SK-N-SH (cell line): ENCODE measurements around the gene CNTNAP2. TPM values are rescaled to one million over a fixed set of nuclear protein-coding genes. Genes with fewer than 3 reads are reported as not detected.

ENCODE experiments used
- CTCF ChIA-PET: fragments of 300-600, 350-600 bp; formaldehyde crosslinking; extraction: SDS; loops from one replicate; lab custom pipeline; 2021; lab: Yijun Ruan, JAX
- POLR2A ChIA-PET: fragments of 350-600 bp; sonication (Branson Sonifier 250); formaldehyde crosslinking; extraction: SDS; loops from one replicate; lab custom pipeline; 2020; ENCODE audit warnings: antibody characterized with exemption, inconsistent platforms; lab: Yijun Ruan, JAX
- DNase-seq: peaks from one replicate; pipeline ENCODE4 v3.0.0; 2012
- H2AFZ ChIP-seq: fragments of 200-600 bp; sonication (generic); 2 replicates; pipeline ENCODE4 v1.8.1; 2016; ENCODE audit warnings: antibody characterized with exemption, mild to moderate bottlenecking, low read depth
- H3F3A ChIP-seq: fragments of 200-600 bp; sonication (generic); replicated peaks from 2 replicates; pipeline ENCODE3; 2016; ENCODE audit warnings: antibody characterized with exemption, mild to moderate bottlenecking; ENCODE audit not compliant: insufficient read depth
- H3K27ac ChIP-seq, 2 experiments: fragments of 200-500 bp in 1 of 2; fragments of 200-600 bp in 1 of 2; sonication (Bioruptor generic) in 1 of 2; sonication (generic), shearing (Covaris generic) in 1 of 2; 2 replicates each; pipeline versions ENCODE4 v1.5.1 to v1.6.1; 2014 to 2016; ENCODE audit warnings: low read depth in 2 of 2, inconsistent platforms in 1 of 2, low read length in 1 of 2, mild to moderate bottlenecking in 1 of 2, mixed read lengths in 1 of 2
- H3K27me3 ChIP-seq: fragments of 200-600 bp; sonication (generic), shearing (Covaris generic); 2 replicates; pipeline ENCODE4 v1.6.1; 2016; ENCODE audit warnings: mixed run types; ENCODE audit not compliant: insufficient read depth
- H3K36me3 ChIP-seq, 2 experiments: fragments of 200-500 bp in 1 of 2; fragments of 200-600 bp in 1 of 2; sonication (Bioruptor generic) in 1 of 2; sonication (generic) in 1 of 2; replicated peaks in 1 of 2; 2 replicates each; pipeline versions ENCODE3 to v1.5.1; 2014 to 2016; ENCODE audit warnings: low read length in 1 of 2, mild to moderate bottlenecking in 1 of 2; ENCODE audit not compliant: insufficient read depth in 2 of 2, control insufficient read depth in 1 of 2
- H3K4me1 ChIP-seq, 2 experiments: fragments of 200-500 bp in 1 of 2; fragments of 200-600 bp in 1 of 2; sonication (Bioruptor generic) in 1 of 2; sonication (generic), shearing (Covaris generic) in 1 of 2; 2 replicates each; pipeline versions ENCODE4 v1.5.1 to v1.6.1; 2014 to 2016; ENCODE audit warnings: low read depth in 1 of 2, low read length in 1 of 2, mixed run types in 1 of 2; ENCODE audit not compliant: insufficient read depth in 2 of 2, control insufficient read depth in 1 of 2
- H3K4me2 ChIP-seq: fragments of 200-600 bp; sonication (generic), shearing (Covaris generic); 2 replicates; pipeline ENCODE4 v1.6.1; 2017; ENCODE audit warnings: mixed run types
- H3K4me3 ChIP-seq, 2 experiments: fragments of 200-500 bp in 1 of 2; fragments of 200-600 bp in 1 of 2; sonication (Bioruptor generic) in 1 of 2; sonication (generic), shearing (Covaris generic) in 1 of 2; 2 replicates each; pipeline versions ENCODE4 v1.5.1 to v1.8.1; 2014 to 2016; ENCODE audit warnings: low read depth in 2 of 2, inconsistent platforms in 1 of 2, low read length in 1 of 2, mild to moderate bottlenecking in 1 of 2, mixed read lengths in 1 of 2, moderate library complexity in 1 of 2
- H3K79me2 ChIP-seq: fragments of 200-600 bp; sonication (generic); 2 replicates; pipeline ENCODE4 v1.8.1; 2017; ENCODE audit warnings: mild to moderate bottlenecking; ENCODE audit not compliant: insufficient read depth
- H3K9ac ChIP-seq: fragments of 200-600 bp; sonication (generic); 2 replicates; pipeline ENCODE4 v1.6.1; 2017; ENCODE audit warnings: mixed run types
- H3K9me2 ChIP-seq: fragments of 200-600 bp; sonication (generic); 2 replicates; pipeline ENCODE4 v1.6.1; 2017; ENCODE audit warnings: mixed run types
- H3K9me3 ChIP-seq: fragments of 200-600 bp; sonication (generic); 2 replicates; pipeline ENCODE4 v1.6.1; 2017; ENCODE audit warnings: mixed run types, mild to moderate bottlenecking, moderate library complexity
- H4K20me1 ChIP-seq: fragments of 200-600 bp; sonication (generic); 2 replicates; pipeline ENCODE4 v1.6.1; 2017; ENCODE audit warnings: mild to moderate bottlenecking, mixed run types; ENCODE audit not compliant: insufficient read depth
- CHD2 ChIP-seq: fragments of 150-350 bp; IDR thresholded peaks from 2 replicates; pipeline ENCODE4 v1.6.1; 2018; ENCODE audit warnings: low read length; ENCODE audit not compliant: partially characterized antibody
- CTCF ChIP-seq: fragments of 200-600 bp; sonication (generic); IDR thresholded peaks from 2 replicates; pipeline ENCODE4 v1.6.1; 2017; ENCODE audit warnings: antibody characterized with exemption, mild to moderate bottlenecking, moderate library complexity
- ELF1 ChIP-seq: IDR thresholded peaks from 2 replicates; pipeline ENCODE4 v1.4.0; 2012
- EZH2phosphoT487 ChIP-seq: fragments of 200-600 bp; sonication (generic); IDR thresholded peaks from 2 replicates; pipeline ENCODE4 v1.6.1; 2017; ENCODE audit warnings: low read depth, mixed run types, mild to moderate bottlenecking, antibody characterized with exemption, moderate library complexity, borderline replicate concordance
- FOXJ3 ChIP-seq: sonication (generic); formaldehyde crosslinking; IDR thresholded peaks from 2 replicates; pipeline ENCODE4 v1.5.1; 2020; ENCODE audit warnings: mild to moderate bottlenecking, missing genetic modification reagents
- FOXM1 ChIP-seq: IDR thresholded peaks from 2 replicates; pipeline ENCODE4 v1.4.0; 2012; ENCODE audit warnings: low read depth, mild to moderate bottlenecking
- GABPA ChIP-seq: IDR thresholded peaks from 2 replicates; pipeline ENCODE4 v1.4.0; 2012; ENCODE audit warnings: low read depth, mild to moderate bottlenecking
- GATA2 ChIP-seq: sonication (generic); formaldehyde crosslinking; IDR thresholded peaks from 2 replicates; pipeline ENCODE4 v1.5.0; 2020; ENCODE audit warnings: mild to moderate bottlenecking, missing genetic modification reagents
- JUND ChIP-seq: IDR thresholded peaks from 2 replicates; pipeline ENCODE4 v1.4.0; 2012
- MEF2A ChIP-seq: IDR thresholded peaks from 2 replicates; pipeline ENCODE4 v1.4.0; 2012; ENCODE audit warnings: low read depth, borderline replicate concordance
- MXI1 ChIP-seq: IDR thresholded peaks from 2 replicates; pipeline ENCODE4 v1.6.1; 2012; ENCODE audit warnings: mild to moderate bottlenecking, low read depth, low read length, improper control_type of control experiment
- NFIC ChIP-seq: IDR thresholded peaks from 2 replicates; pipeline ENCODE4 v1.4.0; 2012; ENCODE audit warnings: borderline replicate concordance
- NRF1 ChIP-seq: IDR thresholded peaks from 2 replicates; pipeline ENCODE4 v1.6.1; 2012; ENCODE audit warnings: low read depth, mild to moderate bottlenecking, low read length
- PBX3 ChIP-seq: IDR thresholded peaks from 2 replicates; pipeline ENCODE4; 2012
- POLR2AphosphoS5 ChIP-seq: IDR thresholded peaks from 2 replicates; pipeline ENCODE4 v1.6.1; 2012; ENCODE audit warnings: low read depth, low read length
- RAD21 ChIP-seq: IDR thresholded peaks from 2 replicates; pipeline ENCODE4 v1.6.1; 2012; ENCODE audit warnings: mild to moderate bottlenecking, low read length
- RCOR1 ChIP-seq: fragments of 150-350 bp; IDR thresholded peaks from 2 replicates; pipeline ENCODE4 v1.6.1; 2017; ENCODE audit warnings: antibody characterized with exemption, low read length
- RFX5 ChIP-seq: IDR thresholded peaks from 2 replicates; pipeline ENCODE4 v1.6.1; 2012; ENCODE audit warnings: mild to moderate bottlenecking, improper control_type of control experiment, low read length
- RXRA ChIP-seq: IDR thresholded peaks from 2 replicates; pipeline ENCODE4 v1.4.0; 2012; ENCODE audit warnings: low read depth, mild to moderate bottlenecking, borderline replicate concordance
- SIN3A ChIP-seq: IDR thresholded peaks from 2 replicates; pipeline ENCODE4 v1.6.1; 2012; ENCODE audit warnings: low read depth, mild to moderate bottlenecking, low read length, moderate library complexity, borderline replicate concordance
- TAF1 ChIP-seq: IDR thresholded peaks from 2 replicates; pipeline ENCODE4 v1.6.1; 2012; ENCODE audit warnings: low read depth, mild to moderate bottlenecking, low read length, moderate library complexity, borderline replicate concordance
- TCF12 ChIP-seq: IDR thresholded peaks from 2 replicates; pipeline ENCODE4 v1.4.0; 2012
- USF1 ChIP-seq: IDR thresholded peaks from 2 replicates; pipeline ENCODE4 v1.4.0; 2012; ENCODE audit warnings: low read depth, borderline replicate concordance
- USF2 ChIP-seq: fragments of 150-350 bp; IDR thresholded peaks from 2 replicates; pipeline ENCODE4 v1.6.1; 2017; ENCODE audit warnings: antibody characterized with exemption, low read length, low read depth, borderline replicate concordance
- YY1 ChIP-seq: IDR thresholded peaks from 2 replicates; pipeline ENCODE4 v1.4.0; 2012; ENCODE audit warnings: low read depth, mild to moderate bottlenecking
- WGBS: methylation state at CpG from one replicate; pipeline ENCODE4 v1.1.6; 2017; ENCODE audit warnings: low lambda C conversion rate; 5-methylcytosine and 5-hydroxymethylcytosine counted together
- polyA plus RNA-seq, 3 experiments: library from polyadenylated mRNA; depleted of rRNA; stranded (reverse); fragments of >200 nt; gene quantifications; 2 replicates each; pipeline ENCODE4 v1.2.3, GENCODE V29; 2012

The CNTNAP2 gene
- polyA plus RNA-seq, 1 of the 3 experiments (the other 2 are of a cell fraction) = 3.4 TPM

- WGBS = 62% methylated on average over 1 of the region's 1 CpG
- Histone ChIP-seq H2AFZ (no peak overlapping the region), H3K9me3 (no peaks in the 10 kb centered on the region), H3K9me2 (no peaks in the 10 kb centered on the region), H3K27ac (peak overlapping the region in 1 of 2 experiments; percentile 16; a peak in 1 of 4 replicates)
- CTCF ChIA-PET = interaction anchor here (1.0 to 1.8 kb wide), 2 partner anchors 12 to 14 kb away, joined by 3 to 4 read pairs; no protein-coding TSS in a partner anchor
- POLR2A ChIA-PET = interaction anchor here (0.7 kb wide), 1 partner anchor 177 kb away, joined by 4 read pairs; no protein-coding TSS in a partner anchor
- TF ChIP-seq RCOR1 (no peak), RAD21 (no peak), TAF1 (no peak), RFX5 (no peak), PBX3 (no peak), NFIC (no peak), TCF12 (no peak), CTCF (no peak), GABPA (no peak), MEF2A (no peak), GATA2 (no peak), FOXM1 (no peak), NRF1 (no peak), YY1 (no peak), SIN3A (no peak), CHD2 (no peak), EZH2phosphoT487 (no peak)
- TF ChIP-seq, all 33 proteins: peak for 0
- Histone ChIP-seq H3K4me1 (peaks cover 3 to 11% of the 10 kb centered on the region in 2 experiments; a peak in 2 of 4 replicates), H3K4me2 (no peak overlapping the region), H3K9ac (no peak overlapping the region), H3K27me3 (no peaks in the 10 kb centered on the region), H3K36me3 (no peaks in the 10 kb centered on the region), H3K79me2 (no peaks in the 10 kb centered on the region), H3F3A (no peaks in the 10 kb centered on the region), H4K20me1 (no peaks in the 10 kb centered on the region), H3K4me3 (no peak overlapping the region)
- DNase-seq = no peak
These were observed 2187.9 kb downstream of the CNTNAP2 start for GRCh38 chr7:148304456-148304855.

GRCh38 chr7:148306759-148307158 is 2190.2 kb downstream of the CNTNAP2 start:
- no peaks in the 10 kb centered on the region for H3K79me2 ChIP-seq
- H3K4me1 ChIP-seq = peaks cover 3 to 11% of the 10 kb centered on the region in 2 experiments; a peak in 2 of 4 replicates
- H3K9ac ChIP-seq = no peak overlapping the region
- H3K4me3 ChIP-seq = no peak overlapping the region
- H3K4me2 ChIP-seq = no peak overlapping the region
- TF ChIP-seq EZH2phosphoT487 = no peak
- TF ChIP-seq USF2 = no peak
- TF ChIP-seq GATA2 = no peak
- TF ChIP-seq USF1 = no peak
- TF ChIP-seq ELF1 = no peak
- TF ChIP-seq RXRA = no peak
- TF ChIP-seq RCOR1 = no peak
- TF ChIP-seq POLR2AphosphoS5 = no peak
- TF ChIP-seq NFIC = no peak
- no peak for TF ChIP-seq FOXJ3 (CRISPR knock-in tag)
- TF ChIP-seq TAF1 = no peak
- TF ChIP-seq JUND = no peak
- TF ChIP-seq MXI1 = no peak
- no peak for TF ChIP-seq MEF2A
- TF ChIP-seq GABPA = no peak
- H4K20me1 ChIP-seq = no peaks in the 10 kb centered on the region
- H2AFZ ChIP-seq = no peak overlapping the region
- ChIA-PET POLR2A (no interaction called here), CTCF (interaction anchor here (0.9 to 2.1 kb wide), 5 partner anchors 10 to 44 kb away, joined by 3 to 6 read pairs (median 4); no protein-coding TSS in a partner anchor)
- DNase-seq = no peak
- no peak overlapping the region for H3K27ac ChIP-seq
- 68% methylated on average over 4 of the region's 4 CpGs for WGBS
- H3K9me2 ChIP-seq = no peaks in the 10 kb centered on the region
- no peaks in the 10 kb centered on the region for H3K27me3 ChIP-seq
- no peaks in the 10 kb centered on the region for H3K36me3 ChIP-seq
- H3K9me3 ChIP-seq = no peaks in the 10 kb centered on the region
- no peaks in the 10 kb centered on the region for H3F3A ChIP-seq
